HepG2 (cell line): ENCODE data around the gene FAM219B. TPM values are rescaled to one million over a fixed set of nuclear protein-coding genes. Genes with fewer than 3 reads are reported as not detected.

Experiments
- polyA plus RNA-seq, 8 experiments: library from polyadenylated mRNA; depleted of rRNA in 3 of 8; stranded (reverse) in 7 of 8; unstranded in 1 of 8; fragments of >200 nt; fragmentation: Illumina TruSeq in 4 of 8; extraction: Trizol in 4 of 8; gene quantifications; 2 replicates each; pipeline versions ENCODE4 v1.2.1 to v1.2.3, GENCODE V29; 2011 to 2016; ENCODE audit warnings: low read depth in 4 of 8, missing spikeins in 1 of 8, mixed read lengths in 1 of 8; ENCODE audit not compliant: insufficient read depth in 1 of 8
- total RNA-seq, 5 experiments: library from RNA; depleted of rRNA; stranded (reverse); fragments of >200 nt; fragmentation: Illumina TruSeq; extraction: Trizol; gene quantifications; 2 replicates each; pipeline ENCODE4 v1.2.3, GENCODE V29; 2016; ENCODE audit warnings: low read depth in 1 of 5

Gene FAM219B
- total and polyA plus RNA-seq, 2 of the 13 experiments (the other 11 are each of a cell fraction or from before 2014, with no cell fraction given) = 36.6 to 50.2 TPM

Other genes starting within 250 kb of the FAM219B start
- gene EDC3, start 210.8 kb downstream of the FAM219B start, total RNA-seq (2016; rRNA removed; fragmentation: Illumina TruSeq; extraction: Trizol) = 17.4 and 24.3 TPM in 2 replicates
- 32.0 and 40.9 TPM in 2 replicates for gene EDC3, start 210.8 kb downstream of the FAM219B start, polyA plus RNA-seq (2011; rRNA removed)
- 4.1 and 7.9 TPM in 2 replicates for gene CYP1A1, start 181.3 kb downstream of the FAM219B start, total RNA-seq (2016; rRNA removed; fragmentation: Illumina TruSeq; extraction: Trizol)
- 8.0 and 11.0 TPM in 2 replicates for gene CYP1A1, start 181.3 kb downstream of the FAM219B start, polyA plus RNA-seq (2011; rRNA removed)
- not detected in 2 replicates for gene CYP1A2, start 158.0 kb downstream of the FAM219B start, total RNA-seq (2016; rRNA removed; fragmentation: Illumina TruSeq; extraction: Trizol)
- 0.07 and 0.09 TPM in 2 replicates for gene CYP1A2, start 158.0 kb downstream of the FAM219B start, polyA plus RNA-seq (2011; rRNA removed)
- gene CSK, start 124.8 kb downstream of the FAM219B start, total RNA-seq (2016; rRNA removed; fragmentation: Illumina TruSeq; extraction: Trizol) = 20.6 and 21.3 TPM in 2 replicates
- 12.5 and 18.8 TPM in 2 replicates for gene CSK, start 124.8 kb downstream of the FAM219B start, polyA plus RNA-seq (2011; rRNA removed)
- not detected in 2 replicates for gene LMAN1L, start 94.0 kb downstream of the FAM219B start, total RNA-seq (2016; rRNA removed; fragmentation: Illumina TruSeq; extraction: Trizol)
- not detected in 2 replicates for gene LMAN1L, start 94.0 kb downstream of the FAM219B start, polyA plus RNA-seq (2011; rRNA removed)
- gene CPLX3, start 80.2 kb downstream of the FAM219B start, total RNA-seq (2016; rRNA removed; fragmentation: Illumina TruSeq; extraction: Trizol) = not detected in 2 replicates
- not detected in 2 replicates for gene CPLX3, start 80.2 kb downstream of the FAM219B start, polyA plus RNA-seq (2011; rRNA removed)
- 8.2 and 15.2 TPM in 2 replicates for gene ULK3, start 63.7 kb downstream of the FAM219B start, total RNA-seq (2016; rRNA removed; fragmentation: Illumina TruSeq; extraction: Trizol)
- 23.7 and 25.1 TPM in 2 replicates for gene ULK3, start 63.7 kb downstream of the FAM219B start, polyA plus RNA-seq (2011; rRNA removed)
- gene SCAMP2, start 33.5 kb downstream of the FAM219B start, total RNA-seq (2016; rRNA removed; fragmentation: Illumina TruSeq; extraction: Trizol) = 23.6 and 34.8 TPM in 2 replicates
- 121 and 137 TPM in 2 replicates for gene SCAMP2, start 33.5 kb downstream of the FAM219B start, polyA plus RNA-seq (2011; rRNA removed)
- 36.9 and 49.7 TPM in 2 replicates for gene MPI, start 16.8 kb downstream of the FAM219B start, total RNA-seq (2016; rRNA removed; fragmentation: Illumina TruSeq; extraction: Trizol)
- gene MPI, start 16.8 kb downstream of the FAM219B start, polyA plus RNA-seq (2011; rRNA removed) = 63.5 and 66.7 TPM in 2 replicates
- 217 and 218 TPM in 2 replicates for gene COX5A, start 31.2 kb upstream of the FAM219B start, total RNA-seq (2016; rRNA removed; fragmentation: Illumina TruSeq; extraction: Trizol)
- gene COX5A, start 31.2 kb upstream of the FAM219B start, polyA plus RNA-seq (2011; rRNA removed) = 132 and 158 TPM in 2 replicates
- gene RPP25, start 49.9 kb upstream of the FAM219B start, total RNA-seq (2016; rRNA removed; fragmentation: Illumina TruSeq; extraction: Trizol) = 0.08 and 0.11 TPM in 2 replicates
- gene RPP25, start 49.9 kb upstream of the FAM219B start, polyA plus RNA-seq (2011; rRNA removed) = 0.04 and 0.05 TPM in 2 replicates
- 31.1 and 34.3 TPM in 2 replicates for gene SCAMP5, start 88.7 kb upstream of the FAM219B start, total RNA-seq (2016; rRNA removed; fragmentation: Illumina TruSeq; extraction: Trizol)
- gene SCAMP5, start 88.7 kb upstream of the FAM219B start, polyA plus RNA-seq (2011; rRNA removed) = 49.0 and 58.1 TPM in 2 replicates
- gene PPCDC, start 116.7 kb upstream of the FAM219B start, total RNA-seq (2016; rRNA removed; fragmentation: Illumina TruSeq; extraction: Trizol) = 9.9 and 12.3 TPM in 2 replicates
- gene PPCDC, start 116.7 kb upstream of the FAM219B start, polyA plus RNA-seq (2011; rRNA removed) = 12.8 and 13.9 TPM in 2 replicates